ENCODE measurements around the gene CDYL2.

- TF ChIP-seq EZH2phosphoT487 (IDR thresholded peaks at IDR 0.05; ENCODE audit: borderline replicate concordance, low read depth, low read length): no peak
- TF ChIP-seq, protein P1, sequence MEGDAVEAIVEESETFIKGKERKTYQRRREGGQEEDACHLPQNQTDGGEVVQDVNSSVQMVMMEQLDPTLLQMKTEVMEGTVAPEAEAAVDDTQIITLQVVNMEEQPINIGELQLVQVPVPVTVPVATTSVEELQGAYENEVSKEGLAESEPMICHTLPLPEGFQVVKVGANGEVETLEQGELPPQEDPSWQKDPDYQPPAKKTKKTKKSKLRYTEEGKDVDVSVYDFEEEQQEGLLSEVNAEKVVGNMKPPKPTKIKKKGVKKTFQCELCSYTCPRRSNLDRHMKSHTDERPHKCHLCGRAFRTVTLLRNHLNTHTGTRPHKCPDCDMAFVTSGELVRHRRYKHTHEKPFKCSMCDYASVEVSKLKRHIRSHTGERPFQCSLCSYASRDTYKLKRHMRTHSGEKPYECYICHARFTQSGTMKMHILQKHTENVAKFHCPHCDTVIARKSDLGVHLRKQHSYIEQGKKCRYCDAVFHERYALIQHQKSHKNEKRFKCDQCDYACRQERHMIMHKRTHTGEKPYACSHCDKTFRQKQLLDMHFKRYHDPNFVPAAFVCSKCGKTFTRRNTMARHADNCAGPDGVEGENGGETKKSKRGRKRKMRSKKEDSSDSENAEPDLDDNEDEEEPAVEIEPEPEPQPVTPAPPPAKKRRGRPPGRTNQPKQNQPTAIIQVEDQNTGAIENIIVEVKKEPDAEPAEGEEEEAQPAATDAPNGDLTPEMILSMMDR (conservative IDR thresholded peaks at IDR 0.05; ENCODE audit: low read length): no peak
Observed at GRCh38 chr16:80766798-80767197, 37.6 kb downstream of the CDYL2 start.
